ENCODE results near the gene ABHD17C.

DNA sequence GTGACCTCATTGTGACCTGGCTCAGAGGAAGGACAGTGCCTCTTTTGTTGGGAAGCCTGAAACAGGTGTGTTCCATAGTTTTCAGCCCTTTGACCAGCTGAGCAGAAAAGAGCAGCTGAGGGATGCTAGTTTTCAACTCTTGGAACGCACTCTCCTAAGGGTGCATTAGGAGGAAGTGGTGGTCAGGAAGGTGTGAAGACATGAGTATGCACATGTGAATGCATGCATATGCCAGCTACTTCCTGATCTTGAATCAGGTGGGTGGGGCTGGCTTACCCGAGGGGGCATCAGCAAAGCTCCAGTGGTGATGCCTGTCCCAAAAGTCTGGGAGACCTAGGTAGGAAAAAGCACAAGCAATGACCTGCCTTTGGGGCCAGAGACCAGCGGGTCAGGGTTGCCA is 60.8 kb downstream of the ABHD17C start:
- TF ChIP-seq, protein P1, sequence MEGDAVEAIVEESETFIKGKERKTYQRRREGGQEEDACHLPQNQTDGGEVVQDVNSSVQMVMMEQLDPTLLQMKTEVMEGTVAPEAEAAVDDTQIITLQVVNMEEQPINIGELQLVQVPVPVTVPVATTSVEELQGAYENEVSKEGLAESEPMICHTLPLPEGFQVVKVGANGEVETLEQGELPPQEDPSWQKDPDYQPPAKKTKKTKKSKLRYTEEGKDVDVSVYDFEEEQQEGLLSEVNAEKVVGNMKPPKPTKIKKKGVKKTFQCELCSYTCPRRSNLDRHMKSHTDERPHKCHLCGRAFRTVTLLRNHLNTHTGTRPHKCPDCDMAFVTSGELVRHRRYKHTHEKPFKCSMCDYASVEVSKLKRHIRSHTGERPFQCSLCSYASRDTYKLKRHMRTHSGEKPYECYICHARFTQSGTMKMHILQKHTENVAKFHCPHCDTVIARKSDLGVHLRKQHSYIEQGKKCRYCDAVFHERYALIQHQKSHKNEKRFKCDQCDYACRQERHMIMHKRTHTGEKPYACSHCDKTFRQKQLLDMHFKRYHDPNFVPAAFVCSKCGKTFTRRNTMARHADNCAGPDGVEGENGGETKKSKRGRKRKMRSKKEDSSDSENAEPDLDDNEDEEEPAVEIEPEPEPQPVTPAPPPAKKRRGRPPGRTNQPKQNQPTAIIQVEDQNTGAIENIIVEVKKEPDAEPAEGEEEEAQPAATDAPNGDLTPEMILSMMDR (IDR thresholded peaks at IDR 0.05): no peak
- TF ChIP-seq POLR2A (IDR thresholded peaks at IDR 0.05): no peak
